Measurements from ENCODE around the gene AUP1. TPM values are rescaled to one million over a fixed set of nuclear protein-coding genes. Genes with fewer than 3 reads are reported as not detected.

AUP1 gene
- total and polyA plus RNA-seq, 9 of the 15 experiments (the other 6 are each of a cell fraction or from before 2014, with no cell fraction given): 70.7 to 245 (median 165) TPM

DNA sequence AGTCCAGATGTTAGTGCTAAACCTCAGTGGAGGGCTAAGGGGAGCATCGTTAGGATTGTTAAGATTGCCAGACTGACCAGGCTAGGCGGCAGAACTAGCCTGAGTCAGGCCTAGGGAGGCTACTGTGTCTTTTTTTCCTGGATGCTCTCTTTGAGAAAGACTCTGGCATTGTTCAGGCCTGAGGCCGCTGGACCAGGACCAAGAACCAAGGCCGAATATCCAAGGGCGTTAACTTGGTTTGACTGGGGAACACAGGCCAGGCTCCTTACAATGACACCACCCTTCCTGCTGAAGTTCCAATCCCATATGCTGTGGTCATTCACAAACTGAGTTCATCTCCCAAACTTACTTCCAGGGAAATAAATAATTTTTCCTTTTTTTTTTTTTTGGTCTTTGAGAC is 10.8 kb upstream of the AUP1 start:
- TF ChIP-seq, protein P1, sequence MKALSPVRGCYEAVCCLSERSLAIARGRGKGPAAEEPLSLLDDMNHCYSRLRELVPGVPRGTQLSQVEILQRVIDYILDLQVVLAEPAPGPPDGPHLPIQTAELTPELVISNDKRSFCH (CRISPR knock-in tag; IDR thresholded peaks at IDR 0.05): no peak
- TF ChIP-seq, protein P1 (tag; IDR thresholded peaks at IDR 0.05): no peak
- TF ChIP-seq SIN3A (IDR thresholded peaks at IDR 0.05; ENCODE audit: borderline replicate concordance in 2 of 2, control insufficient read depth in 1 of 2, low read depth in 2 of 2, low read length in 2 of 2) (no peak), NFYB (IDR thresholded peaks at IDR 0.05; ENCODE audit: extremely low read depth, insufficient read length) (no peak), POLR2AphosphoS2 (IDR thresholded peaks at IDR 0.05; ENCODE audit: low read length) (no peak), SMARCC2 (IDR thresholded peaks at IDR 0.05; ENCODE audit: low read depth) (no peak), BRD9 (IDR thresholded peaks at IDR 0.05; ENCODE audit: low read depth, partially characterized antibody) (no peak), TCFL5 (CRISPR knock-in tag; conservative IDR thresholded peaks at IDR 0.05) (no peak), RBM22 (IDR thresholded peaks at IDR 0.05; ENCODE audit: low read depth, low read length, poor library complexity, severe bottlenecking) (no peak), CBX2 (IDR thresholded peaks at IDR 0.05; ENCODE audit: insufficient read depth, low read length, poor library complexity, severe bottlenecking) (no peak), MTA3 (IDR thresholded peaks at IDR 0.05; ENCODE audit: borderline replicate concordance) (no peak), EP400 (IDR thresholded peaks at IDR 0.05) (no peak), ZC3H4 (CRISPR knock-in tag; IDR thresholded peaks at IDR 0.05; ENCODE audit: borderline replicate concordance) (no peak)
- TF ChIP-seq, protein P2, sequence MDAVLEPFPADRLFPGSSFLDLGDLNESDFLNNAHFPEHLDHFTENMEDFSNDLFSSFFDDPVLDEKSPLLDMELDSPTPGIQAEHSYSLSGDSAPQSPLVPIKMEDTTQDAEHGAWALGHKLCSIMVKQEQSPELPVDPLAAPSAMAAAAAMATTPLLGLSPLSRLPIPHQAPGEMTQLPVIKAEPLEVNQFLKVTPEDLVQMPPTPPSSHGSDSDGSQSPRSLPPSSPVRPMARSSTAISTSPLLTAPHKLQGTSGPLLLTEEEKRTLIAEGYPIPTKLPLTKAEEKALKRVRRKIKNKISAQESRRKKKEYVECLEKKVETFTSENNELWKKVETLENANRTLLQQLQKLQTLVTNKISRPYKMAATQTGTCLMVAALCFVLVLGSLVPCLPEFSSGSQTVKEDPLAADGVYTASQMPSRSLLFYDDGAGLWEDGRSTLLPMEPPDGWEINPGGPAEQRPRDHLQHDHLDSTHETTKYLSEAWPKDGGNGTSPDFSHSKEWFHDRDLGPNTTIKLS (IDR thresholded peaks at IDR 0.05; ENCODE audit: borderline replicate concordance, low read depth): no peak
- TF ChIP-seq, protein P3, sequence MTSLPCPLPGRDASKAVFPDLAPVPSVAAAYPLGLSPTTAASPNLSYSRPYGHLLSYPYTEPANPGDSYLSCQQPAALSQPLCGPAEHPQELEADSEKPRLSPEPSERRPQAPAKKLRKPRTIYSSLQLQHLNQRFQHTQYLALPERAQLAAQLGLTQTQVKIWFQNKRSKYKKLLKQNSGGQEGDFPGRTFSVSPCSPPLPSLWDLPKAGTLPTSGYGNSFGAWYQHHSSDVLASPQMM (CRISPR knock-in tag; IDR thresholded peaks at IDR 0.05): no peak
- TF ChIP-seq, protein P4, sequence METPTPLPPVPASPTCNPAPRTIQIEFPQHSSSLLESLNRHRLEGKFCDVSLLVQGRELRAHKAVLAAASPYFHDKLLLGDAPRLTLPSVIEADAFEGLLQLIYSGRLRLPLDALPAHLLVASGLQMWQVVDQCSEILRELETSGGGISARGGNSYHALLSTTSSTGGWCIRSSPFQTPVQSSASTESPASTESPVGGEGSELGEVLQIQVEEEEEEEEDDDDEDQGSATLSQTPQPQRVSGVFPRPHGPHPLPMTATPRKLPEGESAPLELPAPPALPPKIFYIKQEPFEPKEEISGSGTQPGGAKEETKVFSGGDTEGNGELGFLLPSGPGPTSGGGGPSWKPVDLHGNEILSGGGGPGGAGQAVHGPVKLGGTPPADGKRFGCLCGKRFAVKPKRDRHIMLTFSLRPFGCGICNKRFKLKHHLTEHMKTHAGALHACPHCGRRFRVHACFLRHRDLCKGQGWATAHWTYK (CRISPR knock-in tag; IDR thresholded peaks at IDR 0.05): no peak
- no peaks in the 10 kb centered on the region for H4K20me1 ChIP-seq (replicated peaks; ENCODE audit: control insufficient read depth, insufficient read depth, low read length)
- BruUV-seq (replicated peaks): no TSS peak
- no peak overlapping the region for H3K4me3 ChIP-seq
- CTCF ChIA-PET (ENCODE audit: low intra/inter-chr PET ratio): no interaction called here
- POLR2A ChIA-PET: interaction anchor here (4.3 kb wide), 1 partner anchor 10 kb away, joined by 25 read pairs; the partner anchor contains the start of genes AUP1 and HTRA2
- H3K36me3 ChIP-seq (ENCODE audit: control insufficient read depth, insufficient read depth, low read length): no peaks in the 10 kb centered on the region
- no peak overlapping the region for H3K4me2 ChIP-seq (ENCODE audit: insufficient read depth, low read length)
- no peaks in the 10 kb centered on the region for H3K9me1 ChIP-seq (ENCODE audit: control insufficient read depth, insufficient read depth, low read length)
- ATAC-seq (no peak), DNase-seq (ENCODE audit: extremely low read depth in 1 of 4, low spot score in 3 of 4) (no peak), FAIRE-seq (no peak)
- no peaks in the 10 kb centered on the region for H3K79me2 ChIP-seq (ENCODE audit: control insufficient read depth, insufficient read depth, low read length)
- peak overlapping the region in 1 of 2 experiments; percentile 14; a peak in 1 of 4 replicates for H3K9ac ChIP-seq (ENCODE audit: insufficient read depth in 1 of 2, low read depth in 2 of 2, low read length in 2 of 2)
- in situ Hi-C loops (cut with MboI) (no loop called here), intact Hi-C loops (cut with micrococcal nuclease) (no loop called here)
- H3K27ac ChIP-seq (ENCODE audit: extremely low read depth, low read depth, low read length): no peak overlapping the region
- H3K27me3 ChIP-seq (ENCODE audit: control insufficient read depth in 2 of 2, insufficient read depth in 2 of 2, low read length in 2 of 2): no peaks in the 10 kb centered on the region
- peaks cover 5 to 21% of the 10 kb centered on the region in 2 experiments; a peak in 4 of 5 replicates for H3K4me1 ChIP-seq (replicated peaks in 1 of 2; ENCODE audit: control insufficient read depth in 2 of 2, insufficient read depth in 2 of 2, low read length in 2 of 2)
- H3K9me3 ChIP-seq (replicated peaks; ENCODE audit: control insufficient read depth, insufficient read depth, low read depth, low read length): no peaks in the 10 kb centered on the region
- 40% methylated on average over 5 of the region's 5 CpGs for WGBS (ENCODE audit: insufficient coverage, low coverage, missing lambda C conversion rate)
- H2AFZ ChIP-seq (ENCODE audit: low read depth, low read length): no peak overlapping the region

Data from K562 (cell line).